ENCODE measurements around the gene SCAMP2. TPM values are rescaled to one million over a fixed set of nuclear protein-coding genes. Genes with fewer than 3 reads are reported as not detected.

The SCAMP2 gene
- total RNA-seq, 2 donors from 2014 or later = 63.4 to 65.2 TPM

Small RNAs within 50 kb of the gene (microRNA-seq; reads per million reads assigned to microRNA genes)
- 2.2 to 3.4 reads per million in 2 donors for gene MIR6882

Other genes with a start within 250 kb of the SCAMP2 start
- gene EDC3, start 177.3 kb downstream of the SCAMP2 start, total RNA-seq = 10 to 100 TPM; 19.7 to 19.8 TPM
- under 1 TPM; 0.16 to 0.32 TPM for gene CYP1A1, start 147.8 kb downstream of the SCAMP2 start, total RNA-seq
- gene CYP1A2, start 124.5 kb downstream of the SCAMP2 start, total RNA-seq = under 1 TPM in 1 of 2 donors, not detected in 1; 0.12 TPM
- 10 to 100 TPM; 49.7 to 59.2 TPM for gene CSK, start 91.3 kb downstream of the SCAMP2 start, total RNA-seq
- gene LMAN1L, start 60.5 kb downstream of the SCAMP2 start, total RNA-seq = 100 to 1,000 TPM in 1 of 2 donors, 10 to 100 TPM in 1; 72.9 to 110 TPM
- 10 to 100 TPM; 11.0 to 24.5 TPM for gene CPLX3, start 46.7 kb downstream of the SCAMP2 start, total RNA-seq
- gene ULK3, start 30.2 kb downstream of the SCAMP2 start, total RNA-seq = 10 to 100 TPM; 35.3 to 41.4 TPM
- gene MPI, start 16.7 kb upstream of the SCAMP2 start, total RNA-seq = 10 to 100 TPM; 37.6 to 42.1 TPM
- gene FAM219B, start 33.5 kb upstream of the SCAMP2 start, total RNA-seq = 100 to 1,000 TPM in 1 of 2 donors, 10 to 100 TPM in 1; 91.2 to 117 TPM
- 100 to 1,000 TPM; 817 to 989 TPM for gene COX5A, start 64.7 kb upstream of the SCAMP2 start, total RNA-seq
- gene RPP25, start 83.4 kb upstream of the SCAMP2 start, total RNA-seq = 1 to 10 TPM; 6.3 to 6.6 TPM
- 1 to 10 TPM; 4.5 to 5.7 TPM for gene SCAMP5, start 122.2 kb upstream of the SCAMP2 start, total RNA-seq
- gene PPCDC, start 150.2 kb upstream of the SCAMP2 start, total RNA-seq = 1 to 10 TPM; 5.9 to 6.8 TPM